Right lobe of liver (tissue), 4 donors: ENCODE measurements around the gene CD151.

ENCODE experiments used
- CTCF ChIP-seq, 4 donors: fragments of 200-600 bp in 3 of 4; fragments of 450-650 bp in 1 of 4; IDR thresholded peaks; one replicate each; pipeline versions ENCODE4 v1.5.1 to v1.8.0; 2016 to 2022; ENCODE audit warnings: antibody characterized with exemption in 4 of 4, mild to moderate bottlenecking in 2 of 4
- POLR2A ChIP-seq: fragments of 450-650 bp; IDR thresholded peaks from one replicate; pipeline ENCODE4 v1.6.1; 2017; ENCODE audit warnings: antibody characterized with exemption, mild to moderate bottlenecking
- donor health status: DM: no; HTN: no; CAD: no.
- donor health status: DM: no; HTN: no; CAD: no.
- donor health status: DM: no; HTN: yes; CAD: no.

- no peak for TF ChIP-seq CTCF (IDR thresholded peaks at IDR 0.05)
- TF ChIP-seq POLR2A, result no peak
Observed at GRCh38 chr11:854601-855329, 22.0 kb downstream of the CD151 start.
